Stimulated activated CD4-positive, alpha-beta T cell treated with anti-CD3 and anti-CD28 coated beads, Interleukin-2, amount 100 ng/mL, for 48 hours (primary cell): Measurements from ENCODE around the gene NAALADL2.
"Not testable (repeated sequence)": the region's sequence is repeated elsewhere in the genome, so short reads cannot be mapped to it uniquely, and the experiment has no call there.

ENCODE experiments used
- DNase-seq, 2 donors: peaks; one replicate each; pipeline ENCODE4 v3.0.0-alpha.2; 2020

Gene NAALADL2

DNA sequence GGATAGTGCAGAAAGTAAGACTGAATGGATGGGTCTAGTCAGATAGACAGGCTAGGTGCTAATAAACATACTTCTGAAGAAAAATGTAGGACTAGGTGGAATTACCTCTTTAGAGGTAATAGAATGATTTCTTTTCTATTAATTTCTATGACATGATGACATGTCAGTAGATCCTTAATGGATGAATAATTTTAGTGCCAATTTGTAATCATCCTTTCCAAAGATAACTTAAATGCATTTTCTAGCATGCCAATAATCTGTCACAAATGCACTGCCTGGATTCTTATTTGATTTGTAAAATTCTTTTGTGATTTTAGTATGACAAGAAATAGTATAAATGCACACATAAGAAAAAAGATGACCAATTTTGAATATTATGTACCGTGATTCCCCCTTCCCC, 356.7 kb downstream of the NAALADL2 start:
- no peak for DNase-seq

GRCh38 chr3:175222356-175222755, 363.2 kb downstream of the NAALADL2 start:
- no peak for DNase-seq

DNA sequence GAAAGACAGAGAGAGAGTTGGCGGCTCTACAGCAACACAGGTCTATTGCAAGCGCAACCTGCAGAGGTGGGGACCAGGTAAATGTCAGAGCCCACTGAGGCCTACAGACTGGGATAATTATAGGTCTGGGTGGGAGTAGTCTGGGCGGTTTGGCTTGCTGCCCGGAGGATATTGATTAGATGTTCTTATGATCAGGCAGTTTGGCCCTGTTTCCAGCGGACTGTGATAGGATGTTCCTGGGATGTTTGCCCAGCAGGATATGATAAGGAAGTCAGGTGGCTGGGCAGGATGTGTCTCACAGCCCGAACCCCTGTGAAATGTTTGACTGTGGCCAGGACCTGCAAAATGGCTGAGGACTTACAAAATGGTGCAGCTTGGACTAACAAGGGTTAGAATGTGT, 364.9 kb downstream of the NAALADL2 start:
- DNase-seq: no peak

GRCh38 chr3:175226444-175226843, 367.3 kb downstream of the NAALADL2 start:
- no peak for DNase-seq

GRCh38 chr3:175227126-175227525, 368.0 kb downstream of the NAALADL2 start:
- no peak for DNase-seq

- no peak for DNase-seq
Observed at GRCh38 chr3:175233957-175234940, 375.1 kb downstream of the NAALADL2 start.

DNA sequence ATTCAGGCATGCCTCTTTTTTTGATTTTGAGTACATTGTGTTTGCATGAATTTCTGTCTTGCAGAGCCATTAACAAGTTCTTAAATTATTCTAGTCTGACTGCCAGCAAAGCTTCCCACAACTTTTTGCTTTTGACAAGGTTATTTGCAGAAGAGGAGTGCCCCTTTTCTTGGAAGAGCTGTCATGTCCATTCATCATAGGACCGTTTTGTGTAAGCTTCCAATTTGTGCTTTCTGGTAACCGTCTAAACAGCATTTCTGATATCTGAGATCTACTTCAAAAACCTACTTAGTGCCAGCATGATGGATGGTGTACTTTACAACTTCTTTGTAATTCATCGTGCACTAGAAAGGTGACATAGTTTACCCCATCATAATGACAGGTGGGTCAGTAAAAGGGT, 379.7 kb downstream of the NAALADL2 start:
- DNase-seq: no peak

DNA sequence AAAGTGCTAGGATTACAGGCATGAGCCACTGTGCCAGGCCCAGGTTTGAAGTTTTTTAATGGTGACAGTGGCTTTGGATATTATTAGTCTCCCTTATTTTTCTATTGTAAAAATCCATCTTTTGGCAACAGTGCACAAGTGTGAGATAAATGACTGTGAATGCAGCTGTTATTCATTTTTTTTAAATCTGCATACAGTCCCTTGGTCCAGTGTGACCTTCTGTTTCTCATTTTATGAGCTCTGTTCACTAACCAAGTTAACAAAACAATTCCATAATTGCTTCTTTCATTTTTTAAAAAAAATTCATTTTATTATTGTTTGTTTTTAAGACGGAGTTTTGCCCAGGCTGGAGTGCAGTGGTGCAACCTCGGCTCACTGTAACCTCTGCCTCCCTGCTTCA, 381.8 kb downstream of the NAALADL2 start:
- no peak for DNase-seq

DNA sequence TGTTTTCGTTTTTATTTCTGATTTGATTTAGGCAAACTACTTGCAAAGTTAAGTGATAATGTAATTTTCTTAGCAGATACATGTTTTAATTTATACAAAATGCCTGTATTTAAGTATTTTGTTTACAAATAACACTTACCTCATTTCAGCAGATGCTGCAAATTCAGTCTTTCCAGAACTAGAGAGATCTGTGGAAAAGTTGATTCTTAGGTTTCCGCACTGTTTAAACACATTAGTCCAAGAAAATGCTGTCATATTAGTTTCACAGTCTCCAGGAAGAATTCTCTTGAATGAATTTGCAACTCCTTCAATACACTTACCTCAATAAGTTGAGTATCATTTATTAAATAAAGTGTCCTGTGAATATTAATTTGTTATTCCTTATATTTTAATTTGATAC, 383.1 kb downstream of the NAALADL2 start:
- no peak for DNase-seq

DNA sequence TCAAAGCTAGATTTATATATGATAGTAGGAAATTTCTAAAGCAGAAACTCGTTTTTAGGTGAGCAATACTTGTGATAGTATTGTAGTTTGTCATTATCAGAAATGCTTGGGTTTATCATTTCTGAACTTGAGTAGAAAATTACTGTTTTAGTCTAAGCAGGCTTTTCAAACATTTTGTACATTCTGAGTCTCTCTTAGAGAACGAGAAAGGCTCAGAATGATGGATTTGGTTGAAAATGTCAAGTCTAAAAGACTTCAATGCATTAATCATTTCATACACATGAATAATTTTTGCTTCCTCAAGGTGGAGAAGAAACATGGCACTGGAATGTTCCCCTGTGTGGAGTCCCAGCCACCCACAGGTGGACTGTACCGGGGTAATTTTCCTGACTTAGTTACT, 387.1 kb downstream of the NAALADL2 start:
- no peak for DNase-seq

DNA sequence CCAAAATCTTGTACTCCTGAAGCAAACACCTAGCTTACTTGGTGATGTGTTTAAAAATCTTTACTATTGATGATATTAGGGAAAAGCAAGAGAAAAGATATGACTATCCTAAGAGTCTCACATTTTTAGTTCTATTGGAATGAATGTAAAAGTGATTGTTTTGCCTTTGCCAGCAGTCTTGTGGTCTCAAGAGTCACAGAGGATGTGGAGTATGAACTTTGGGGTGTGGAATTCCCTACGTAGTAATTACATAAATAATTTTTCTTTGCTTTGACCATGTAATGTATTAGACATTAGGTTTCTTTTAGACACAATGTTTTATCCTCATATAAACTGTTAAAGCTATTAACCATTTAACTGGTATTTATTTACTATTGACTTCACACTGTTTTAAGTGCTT, 387.6 kb downstream of the NAALADL2 start:
- DNase-seq: no peak

DNA sequence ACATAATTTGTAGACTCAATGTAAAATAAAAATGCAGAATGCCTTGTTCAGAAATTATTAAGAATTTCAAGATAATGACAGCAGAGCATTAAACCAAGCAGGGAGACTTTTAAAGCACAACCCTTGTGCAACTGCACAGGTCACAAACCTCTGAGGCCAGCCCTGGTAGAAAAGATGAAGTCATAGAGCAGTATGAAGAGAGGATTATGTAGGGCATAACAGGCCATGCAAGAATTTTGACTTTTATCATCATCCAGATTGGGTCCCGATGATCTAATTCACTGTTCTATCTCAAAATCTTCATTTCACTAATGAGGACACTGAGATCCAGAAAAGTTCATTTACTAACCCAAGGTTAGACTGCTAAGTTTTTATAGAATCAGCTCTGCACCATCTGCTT, 388.5 kb downstream of the NAALADL2 start:
- no peak for DNase-seq

DNA sequence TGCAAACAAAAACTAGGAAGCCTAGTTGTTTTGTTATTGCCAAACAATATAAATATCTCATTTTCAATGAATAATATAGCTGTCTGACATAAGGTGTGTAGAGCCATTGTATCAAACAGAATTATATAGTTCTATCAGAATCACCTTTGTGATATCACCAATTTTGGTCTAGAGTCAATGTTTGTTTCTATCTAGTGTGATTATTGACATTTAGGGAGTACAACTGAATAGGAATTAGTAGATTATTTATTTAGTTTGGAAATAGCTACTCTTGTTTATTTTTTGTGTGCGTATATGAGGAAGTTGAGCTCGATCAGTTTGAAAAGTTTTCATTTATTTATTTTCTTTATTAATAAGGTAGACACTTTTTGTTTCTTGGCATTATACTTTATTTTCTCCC, 389.7 kb downstream of the NAALADL2 start:
- no peak for DNase-seq

GRCh38 chr3:175255698-175256097, 396.6 kb downstream of the NAALADL2 start:
- no peak for DNase-seq

DNA sequence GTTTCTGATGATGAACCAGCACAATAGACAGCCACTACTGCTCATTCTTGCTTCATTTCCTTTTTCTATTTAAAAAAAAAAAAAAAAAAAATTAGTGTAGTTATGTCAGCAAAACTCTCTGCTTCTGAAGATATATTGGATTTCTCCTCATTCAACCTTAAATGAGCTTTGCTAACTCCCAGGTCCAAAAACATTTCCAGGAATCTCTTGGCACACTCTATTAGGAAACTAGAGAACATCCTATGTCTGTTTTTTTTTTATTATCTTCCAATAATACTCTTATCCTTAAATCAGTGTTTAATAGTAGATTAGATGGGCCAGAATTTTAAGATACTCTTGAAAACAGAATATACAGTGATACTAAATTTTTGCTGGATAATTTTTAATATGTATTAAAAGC, 398.0 kb downstream of the NAALADL2 start:
- no peak for DNase-seq

DNA sequence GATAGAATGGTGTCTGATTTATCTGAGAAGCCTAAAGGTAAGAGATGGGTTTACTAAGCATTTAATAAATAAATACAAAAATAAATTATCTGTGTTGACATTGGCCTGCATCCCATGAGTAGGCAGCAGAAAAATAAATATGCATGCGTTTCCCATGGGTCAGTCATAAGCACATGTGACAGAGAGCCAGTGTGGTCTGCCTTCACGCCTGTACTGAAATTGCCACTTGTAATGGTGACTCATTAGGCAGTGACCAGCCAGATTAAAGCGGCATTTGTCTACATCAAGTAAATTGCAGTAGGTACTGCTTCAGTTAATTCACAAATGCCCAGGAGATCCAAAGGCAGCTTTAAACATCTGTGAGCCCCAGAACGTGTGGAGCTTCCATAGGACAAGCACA, 399.6 kb downstream of the NAALADL2 start:
- DNase-seq: no peak

DNA sequence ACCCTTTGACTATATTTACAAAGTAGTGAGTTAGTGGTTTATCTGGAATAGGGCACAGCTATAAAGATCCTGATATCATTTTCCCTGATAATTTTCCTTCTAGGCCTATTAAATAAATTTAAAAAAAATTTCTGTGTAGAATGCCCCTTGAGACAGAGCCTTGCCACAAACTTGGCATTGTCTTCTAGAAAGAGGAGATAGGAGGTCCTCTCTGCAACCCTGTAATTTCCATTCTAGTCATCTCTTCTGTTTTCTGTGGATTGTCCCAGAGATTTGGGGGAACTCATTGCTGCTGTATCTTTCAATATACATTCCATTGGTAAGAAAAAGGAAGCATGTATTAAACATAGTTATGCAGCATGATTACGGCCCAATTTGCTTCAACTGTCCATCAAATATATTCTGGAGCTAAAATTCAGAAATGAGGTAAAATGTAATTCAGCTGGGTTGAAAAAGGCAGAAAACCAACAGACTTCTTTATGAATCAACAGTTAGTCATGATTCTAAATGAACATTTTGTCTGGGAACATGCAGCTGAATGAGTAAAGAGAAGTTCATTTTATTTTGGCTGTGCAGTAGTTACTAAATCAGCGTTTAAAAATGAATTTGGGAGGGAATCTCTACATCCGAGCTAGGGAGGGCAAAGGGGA, 401.1 kb downstream of the NAALADL2 start:
- no peak for DNase-seq

GRCh38 chr3:175266478-175266877, 407.3 kb downstream of the NAALADL2 start:
- no peak for DNase-seq

- DNase-seq: no peak
Observed at GRCh38 chr3:175267121-175267531, 408.0 kb downstream of the NAALADL2 start.

DNA sequence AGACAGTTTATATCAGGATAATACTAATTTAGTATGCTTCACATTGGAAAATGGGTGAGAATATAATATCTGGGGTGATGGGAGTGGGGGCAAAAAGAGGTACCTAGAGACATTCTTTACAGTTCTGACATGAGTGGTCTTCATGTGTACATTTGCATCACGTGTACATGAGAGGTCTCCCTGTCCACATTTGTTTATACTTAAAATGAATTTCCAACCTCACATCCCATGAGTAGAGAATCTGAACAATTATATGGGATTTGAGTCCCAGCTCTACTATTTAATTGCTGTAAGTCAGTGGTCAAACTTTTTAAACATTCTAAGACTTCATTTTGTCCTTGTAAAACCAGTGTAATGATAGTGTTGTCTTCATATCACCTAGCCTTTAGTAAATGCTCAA, 408.4 kb downstream of the NAALADL2 start:
- DNase-seq: no peak

DNA sequence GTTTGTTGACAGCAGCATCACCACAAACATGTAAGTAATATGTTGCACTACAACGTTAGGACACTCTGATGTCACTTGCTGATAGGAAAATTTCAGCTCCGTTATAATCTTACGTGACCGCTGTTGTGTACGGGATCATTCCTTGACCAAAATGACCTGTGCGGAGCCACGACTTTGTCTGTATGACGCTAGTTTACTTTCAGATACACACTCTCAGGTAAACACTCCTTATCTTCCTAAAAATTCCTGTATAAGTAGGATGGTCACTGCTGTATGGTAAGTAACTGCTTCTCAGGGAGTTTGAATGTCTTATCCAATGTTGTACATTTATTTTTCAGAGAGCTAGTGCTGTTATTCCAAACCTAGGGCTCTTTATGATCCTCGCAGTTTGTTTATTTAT, 410.3 kb downstream of the NAALADL2 start:
- no peak for DNase-seq

- no peak for DNase-seq
Observed at GRCh38 chr3:175270198-175270837, 411.2 kb downstream of the NAALADL2 start.

GRCh38 chr3:175270866-175271265, 411.7 kb downstream of the NAALADL2 start:
- DNase-seq: no peak

GRCh38 chr3:175271465-175271864, 412.3 kb downstream of the NAALADL2 start:
- not testable (repeated sequence) for DNase-seq
